Fibroblast of lung (primary cell): ENCODE data around the gene EPO. TPM values are rescaled to one million over a fixed set of nuclear protein-coding genes. Genes with fewer than 3 reads are reported as not detected.

Experiments
- DNase-seq, 2 donors: peaks; one replicate each; pipeline versions ENCODE4 v3.0.0 to v3.0.0-alpha.2; 2010; ENCODE audit warnings: low read depth in 2 of 2
- H2AFZ ChIP-seq: 2 replicates; pipeline ENCODE4 v1.5.1; 2012; ENCODE audit warnings: low read length, control low read depth, inconsistent platforms
- H3K27ac ChIP-seq: 2 replicates; pipeline ENCODE4 v1.5.1; 2011; ENCODE audit warnings: low read length, control low read depth; ENCODE audit not compliant: insufficient read depth
- H3K27me3 ChIP-seq: 2 replicates; pipeline ENCODE4 v1.5.1; 2011; ENCODE audit warnings: mild to moderate bottlenecking, low read length; ENCODE audit not compliant: control insufficient read depth, insufficient read depth
- H3K36me3 ChIP-seq: 2 replicates; pipeline ENCODE4 v1.5.1; 2011; ENCODE audit warnings: low read length; ENCODE audit not compliant: control insufficient read depth, insufficient read depth
- H3K4me1 ChIP-seq: 2 replicates; pipeline ENCODE4 v1.5.1; 2011; ENCODE audit warnings: low read length; ENCODE audit not compliant: control insufficient read depth, insufficient read depth; ENCODE audit errors: extremely low read depth
- H3K4me2 ChIP-seq: 2 replicates; pipeline ENCODE4 v1.5.1; 2011; ENCODE audit warnings: low read length, control low read depth; ENCODE audit not compliant: insufficient read depth; ENCODE audit errors: extremely low read depth
- H3K4me3 ChIP-seq, 4 experiments: fragments of 200-600 bp in 1 of 4; sonication (generic) in 1 of 4; replicated peaks in 1 of 4; 2 replicates each; pipeline ENCODE4 v1.5.1; 2011 to 2016; ENCODE audit warnings: low read length in 4 of 4, low read depth in 3 of 4, mild to moderate bottlenecking in 3 of 4, control low read depth in 2 of 4, inconsistent platforms in 1 of 4, mixed read lengths in 1 of 4; ENCODE audit not compliant: insufficient read depth in 1 of 4; ENCODE audit errors: control extremely low read depth in 1 of 4
- H3K79me2 ChIP-seq: 2 replicates; pipeline ENCODE4 v1.5.1; 2012; ENCODE audit warnings: mild to moderate bottlenecking, low read length, inconsistent platforms; ENCODE audit not compliant: control insufficient read depth, insufficient read depth
- H3K9ac ChIP-seq: 2 replicates; pipeline ENCODE4 v1.5.1; 2011; ENCODE audit warnings: mild to moderate bottlenecking, low read length, control low read depth; ENCODE audit not compliant: insufficient read depth
- H3K9me3 ChIP-seq: 2 replicates; pipeline ENCODE4 v1.5.1; 2012; ENCODE audit warnings: low read depth, low read length; ENCODE audit not compliant: control insufficient read depth, insufficient read depth
- H4K20me1 ChIP-seq: 2 replicates; pipeline ENCODE4 v1.5.1; 2011; ENCODE audit warnings: low read length; ENCODE audit not compliant: control insufficient read depth, insufficient read depth; ENCODE audit errors: extremely low read depth
- CTCF ChIP-seq, 2 donors: IDR thresholded peaks in 1 of 2; conservative IDR thresholded peaks in 1 of 2; 1 replicate in 1 of 2; 2 replicates in 1 of 2; pipeline ENCODE4 v1.5.1; 2011 to 2012; ENCODE audit warnings: low read length in 2 of 2, control low read depth in 1 of 2, inconsistent platforms in 1 of 2, low read depth in 1 of 2, mild to moderate bottlenecking in 1 of 2
- EZH2 ChIP-seq: IDR thresholded peaks from 2 replicates; pipeline ENCODE4 v1.5.1; 2012; ENCODE audit warnings: low read length, control low read depth, mild to moderate bottlenecking; ENCODE audit errors: missing control alignments
- polyA plus RNA-seq, 2 donors: library from polyadenylated mRNA; depleted of rRNA in 1 of 2; stranded (reverse) in 1 of 2; unstranded in 1 of 2; fragments of >200 nt; gene quantifications; 2 replicates each; pipeline ENCODE4 v1.2.1, GENCODE V29; 2011 to 2012; ENCODE audit warnings: missing spikeins in 1 of 2
- total RNA-seq: library from RNA; depleted of rRNA; stranded (reverse); fragments of >200 nt; gene quantifications from 2 replicates; pipeline ENCODE4 v1.2.1, GENCODE V29; 2014

EPO gene
- total and polyA plus RNA-seq, 2 donors (not counting 1 experiment from before 2014, with no cell fraction given) = not detected

DNA sequence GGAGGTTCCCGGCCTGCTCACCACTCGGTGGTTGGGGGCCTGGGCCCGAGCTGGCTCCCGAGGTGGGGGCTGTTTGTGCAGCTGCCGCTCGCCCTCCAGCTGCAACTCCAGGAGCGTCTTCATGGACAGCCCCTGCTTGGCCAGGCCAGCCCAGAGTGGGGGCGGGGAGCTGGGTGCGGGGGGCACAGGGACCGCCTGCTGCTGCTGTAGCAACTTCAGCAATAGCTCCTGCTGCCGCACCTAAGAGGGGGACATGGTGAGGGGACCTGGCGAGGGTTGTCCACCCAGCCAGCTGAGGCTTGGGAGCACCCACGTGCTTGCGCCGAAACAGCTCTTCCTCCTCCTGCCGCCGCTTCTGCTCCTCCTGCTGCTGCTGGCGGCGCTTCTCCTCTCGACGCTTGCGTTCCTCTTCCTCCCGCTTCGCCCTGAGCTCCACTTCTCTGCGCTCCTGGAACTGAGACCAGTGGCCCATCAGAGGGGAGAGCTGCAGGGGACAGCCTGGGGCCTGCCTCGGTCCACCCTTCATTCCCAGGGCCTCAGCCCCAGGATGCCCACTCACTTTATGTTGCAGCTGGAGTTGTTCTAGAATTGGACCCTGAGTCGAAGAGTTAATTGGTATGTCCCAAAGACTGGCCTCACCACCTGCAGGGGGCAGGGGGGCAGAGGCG is 37.1 kb upstream of the EPO start:
- DNase-seq = no peak
- H2AFZ ChIP-seq = no peak overlapping the region
- H3K36me3 ChIP-seq = peaks cover 47% of the 10 kb centered on the region

DNA sequence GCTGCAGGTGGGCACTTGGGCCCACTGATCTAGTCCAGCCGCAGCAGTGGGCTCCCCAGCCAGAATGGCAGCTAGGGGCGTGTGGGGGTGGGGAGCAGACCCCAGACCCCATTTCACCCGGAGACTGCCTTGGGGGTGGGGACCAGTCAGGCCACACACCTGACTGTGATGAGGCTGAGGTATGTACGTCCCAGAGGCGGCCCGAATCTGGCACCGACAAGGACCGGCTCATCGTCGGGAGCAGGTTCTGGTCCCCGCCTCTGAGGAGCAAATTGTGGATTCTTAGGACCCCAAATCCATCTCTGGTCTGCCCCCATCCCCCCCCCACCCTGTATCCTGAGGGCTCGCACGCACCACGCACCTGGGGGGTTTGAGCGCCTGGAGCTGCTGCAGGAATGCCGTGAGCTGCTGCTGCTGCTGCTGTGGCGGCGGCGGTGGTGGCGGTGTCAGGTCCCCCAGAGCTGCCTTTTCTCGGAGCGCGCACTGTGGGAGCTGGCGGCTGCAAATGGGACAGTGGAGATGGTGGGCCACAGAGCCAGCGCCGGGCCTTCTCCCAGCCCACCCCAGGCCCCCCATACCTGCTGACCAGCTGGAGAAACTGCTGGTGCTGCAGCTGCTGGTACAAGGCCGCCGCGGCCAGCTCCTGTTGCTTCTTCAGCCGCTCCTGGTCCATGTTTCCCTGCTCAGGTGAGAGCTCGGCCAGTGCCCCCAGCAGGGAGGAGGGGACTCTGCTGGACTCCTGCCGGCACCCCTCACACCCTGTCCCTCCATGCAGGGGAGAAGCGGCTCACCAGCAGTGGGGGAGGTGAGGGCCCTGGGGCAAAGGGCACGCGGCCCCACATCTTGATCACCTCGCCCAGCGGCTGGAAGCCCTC is 36.4 kb upstream of the EPO start:
- Histone ChIP-seq H3K27ac (no peak overlapping the region), H3K36me3 (peaks cover 46% of the 10 kb centered on the region), H4K20me1 (no peaks in the 10 kb centered on the region), H3K4me3 (no peak overlapping the region), H3K9me3 (no peaks in the 10 kb centered on the region), H3K79me2 (peaks cover 7% of the 10 kb centered on the region), H3K4me1 (peaks cover 12% of the 10 kb centered on the region), H2AFZ (no peak overlapping the region), H3K27me3 (no peaks in the 10 kb centered on the region), H3K4me2 (no peak overlapping the region), H3K9ac (no peak overlapping the region)
- DNase-seq = no peak
- no peak for TF ChIP-seq CTCF (conservative IDR thresholded peaks at IDR 0.05 in 1 of 2, IDR thresholded peaks at IDR 0.05 in 1 of 2; ENCODE audit: low read depth in 1 of 2, low read length in 2 of 2)
- TF ChIP-seq EZH2 = no peak

More for the DNA sequence above, 37.1 kb upstream of the EPO start:
- Histone ChIP-seq H3K4me3 (no peak overlapping the region), H3K9me3 (no peaks in the 10 kb centered on the region), H3K4me1 (peaks cover 10% of the 10 kb centered on the region), H3K27ac (no peak overlapping the region), H3K9ac (no peak overlapping the region), H3K4me2 (no peak overlapping the region), H4K20me1 (no peaks in the 10 kb centered on the region), H3K27me3 (no peaks in the 10 kb centered on the region), H3K79me2 (peaks cover 2% of the 10 kb centered on the region)
- no peak for TF ChIP-seq CTCF (conservative IDR thresholded peaks at IDR 0.05 in 1 of 2, IDR thresholded peaks at IDR 0.05 in 1 of 2; ENCODE audit: low read depth in 1 of 2, low read length in 2 of 2)
- no peak for TF ChIP-seq EZH2

- Histone ChIP-seq H3K9me3 (no peaks in the 10 kb centered on the region), H3K4me1 (peaks cover 12% of the 10 kb centered on the region), H2AFZ (no peak overlapping the region), H3K36me3 (peaks cover 46% of the 10 kb centered on the region), H3K27ac (no peak overlapping the region), H3K9ac (no peak overlapping the region), H3K4me3 (no peak overlapping the region), H4K20me1 (no peaks in the 10 kb centered on the region), H3K79me2 (peaks cover 14% of the 10 kb centered on the region), H3K4me2 (no peak overlapping the region), H3K27me3 (no peaks in the 10 kb centered on the region)
- TF ChIP-seq EZH2 = no peak
- no peak for DNase-seq
Measured at GRCh38 chr7:100684534-100685042, 35.7 kb upstream of the EPO start.
